22Rv1 (cell line): ENCODE data around the gene RMND5B.

Experiments
- CTCF ChIP-seq: fragments of 450-650 bp; IDR thresholded peaks from 2 replicates; pipeline ENCODE4 v1.5.1; 2017; ENCODE audit warnings: mild to moderate bottlenecking
- ZFX ChIP-seq: fragments of 450-650 bp; IDR thresholded peaks from 2 replicates; pipeline ENCODE4 v1.6.1; 2017; ENCODE audit warnings: antibody characterized with exemption, borderline replicate concordance

GRCh38 chr5:178107756-178108310 is 23.0 kb upstream of the RMND5B start:
- TF ChIP-seq CTCF (no peak), ZFX (no peak)
